ENCODE results near the gene DNM3. TPM values are rescaled to one million over a fixed set of nuclear protein-coding genes. Genes with fewer than 3 reads are reported as not detected.

Gene DNM3
- total RNA-seq, 1 experiment from 2014 or later: 0.11 TPM

DNA sequence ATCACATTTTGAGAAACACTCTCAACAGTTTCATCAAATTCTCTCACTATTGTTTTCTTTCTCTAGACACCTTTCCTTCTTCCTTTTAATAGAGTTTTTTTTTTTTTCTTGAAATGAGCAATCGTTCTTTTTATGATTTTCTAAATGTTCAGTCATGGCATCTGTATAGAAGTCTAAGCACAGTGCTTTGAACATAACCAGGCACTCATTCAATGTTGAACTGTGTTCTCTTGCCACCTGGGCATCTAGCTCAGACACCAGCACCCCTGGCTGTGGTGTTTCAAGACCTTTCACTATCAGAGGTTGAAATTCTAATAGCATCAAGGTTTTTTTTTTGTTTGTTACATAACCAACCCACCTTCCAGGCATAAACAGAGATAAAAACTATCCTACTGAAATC, 96.6 kb downstream of the DNM3 start:
- DNase-seq: no peak
- H3K9me3 ChIP-seq: no peaks in the 10 kb centered on the region
- Mint-ChIP-seq H3K4me1 (ENCODE audit: low read depth, unreplicated experiment) (no peaks in the 10 kb centered on the region), H3K9me3 (ENCODE audit: unreplicated experiment) (no peaks in the 10 kb centered on the region), H3K27ac (ENCODE audit: unreplicated experiment) (no peak overlapping the region), H3K36me3 (ENCODE audit: insufficient read depth, unreplicated experiment) (no peaks in the 10 kb centered on the region), H3K27me3 (ENCODE audit: insufficient read depth, unreplicated experiment) (peaks cover 5% of the 10 kb centered on the region), H3K4me3 (ENCODE audit: unreplicated experiment) (no peak overlapping the region)
- no TSS peak for BruUV-seq (replicated peaks)
- H3K27me3 ChIP-seq (replicated peaks; ENCODE audit: control insufficient read depth, insufficient read depth, low read length): no peaks in the 10 kb centered on the region
- ChIA-PET CTCF (no interaction called here), POLR2A (no interaction called here)
- no peaks in the 10 kb centered on the region for H3K4me1 ChIP-seq
- TF ChIP-seq, protein P1, sequence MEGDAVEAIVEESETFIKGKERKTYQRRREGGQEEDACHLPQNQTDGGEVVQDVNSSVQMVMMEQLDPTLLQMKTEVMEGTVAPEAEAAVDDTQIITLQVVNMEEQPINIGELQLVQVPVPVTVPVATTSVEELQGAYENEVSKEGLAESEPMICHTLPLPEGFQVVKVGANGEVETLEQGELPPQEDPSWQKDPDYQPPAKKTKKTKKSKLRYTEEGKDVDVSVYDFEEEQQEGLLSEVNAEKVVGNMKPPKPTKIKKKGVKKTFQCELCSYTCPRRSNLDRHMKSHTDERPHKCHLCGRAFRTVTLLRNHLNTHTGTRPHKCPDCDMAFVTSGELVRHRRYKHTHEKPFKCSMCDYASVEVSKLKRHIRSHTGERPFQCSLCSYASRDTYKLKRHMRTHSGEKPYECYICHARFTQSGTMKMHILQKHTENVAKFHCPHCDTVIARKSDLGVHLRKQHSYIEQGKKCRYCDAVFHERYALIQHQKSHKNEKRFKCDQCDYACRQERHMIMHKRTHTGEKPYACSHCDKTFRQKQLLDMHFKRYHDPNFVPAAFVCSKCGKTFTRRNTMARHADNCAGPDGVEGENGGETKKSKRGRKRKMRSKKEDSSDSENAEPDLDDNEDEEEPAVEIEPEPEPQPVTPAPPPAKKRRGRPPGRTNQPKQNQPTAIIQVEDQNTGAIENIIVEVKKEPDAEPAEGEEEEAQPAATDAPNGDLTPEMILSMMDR (IDR thresholded peaks at IDR 0.05; ENCODE audit: insufficient read depth in 1 of 2, low read depth in 1 of 2, low read length in 1 of 2, severe bottlenecking in 1 of 2, unreplicated experiment in 1 of 2): no peak
- H3K4me3 ChIP-seq (ENCODE audit: low read depth, low read length): no peak overlapping the region
- no peaks in the 10 kb centered on the region for H3K36me3 ChIP-seq (ENCODE audit: control insufficient read depth, insufficient read depth, low read length)
- intact Hi-C loops (cut with micrococcal nuclease; ENCODE audit: unreplicated experiment): no loop called here

DNA sequence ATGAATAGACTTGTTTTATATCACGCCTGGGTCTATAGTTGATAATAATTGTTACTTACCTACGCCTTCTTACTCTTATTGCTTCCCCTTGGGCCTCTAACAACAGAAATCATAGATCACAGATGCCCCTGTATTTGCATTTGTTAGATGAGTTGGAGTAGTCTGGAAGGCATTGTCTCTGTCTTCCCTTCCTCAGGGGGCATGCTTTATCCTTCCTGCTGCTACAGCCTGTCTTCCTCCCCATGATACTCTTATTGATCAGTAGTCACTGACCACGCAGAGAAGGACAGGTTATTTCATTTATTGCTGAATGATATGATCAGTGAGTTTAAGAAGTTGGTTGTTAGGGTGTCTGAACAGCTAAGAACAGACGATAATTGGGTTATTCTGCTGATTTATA, 98.4 kb downstream of the DNM3 start:
- ChIA-PET POLR2A (no interaction called here), CTCF (no interaction called here)
- Mint-ChIP-seq H3K4me3 (ENCODE audit: unreplicated experiment) (no peak overlapping the region), H3K4me1 (ENCODE audit: low read depth, unreplicated experiment) (no peaks in the 10 kb centered on the region), H3K36me3 (ENCODE audit: insufficient read depth, unreplicated experiment) (no peaks in the 10 kb centered on the region), H3K27ac (ENCODE audit: unreplicated experiment) (no peak overlapping the region), H3K27me3 (ENCODE audit: insufficient read depth, unreplicated experiment) (no peaks in the 10 kb centered on the region), H3K9me3 (ENCODE audit: unreplicated experiment) (no peaks in the 10 kb centered on the region)
- DNase-seq: no peak
- no peaks in the 10 kb centered on the region for H3K36me3 ChIP-seq (ENCODE audit: control insufficient read depth, insufficient read depth, low read length)
- intact Hi-C loops (cut with micrococcal nuclease; ENCODE audit: unreplicated experiment): no loop called here
- no peaks in the 10 kb centered on the region for H3K9me3 ChIP-seq
- H3K27me3 ChIP-seq (replicated peaks; ENCODE audit: control insufficient read depth, insufficient read depth, low read length): no peaks in the 10 kb centered on the region
- H3K4me3 ChIP-seq (ENCODE audit: low read depth, low read length): no peak overlapping the region
- H3K4me1 ChIP-seq: no peaks in the 10 kb centered on the region
- BruUV-seq (replicated peaks): no TSS peak
- TF ChIP-seq, protein P1 (IDR thresholded peaks at IDR 0.05; ENCODE audit: insufficient read depth in 1 of 2, low read depth in 1 of 2, low read length in 1 of 2, severe bottlenecking in 1 of 2, unreplicated experiment in 1 of 2): no peak

DNA sequence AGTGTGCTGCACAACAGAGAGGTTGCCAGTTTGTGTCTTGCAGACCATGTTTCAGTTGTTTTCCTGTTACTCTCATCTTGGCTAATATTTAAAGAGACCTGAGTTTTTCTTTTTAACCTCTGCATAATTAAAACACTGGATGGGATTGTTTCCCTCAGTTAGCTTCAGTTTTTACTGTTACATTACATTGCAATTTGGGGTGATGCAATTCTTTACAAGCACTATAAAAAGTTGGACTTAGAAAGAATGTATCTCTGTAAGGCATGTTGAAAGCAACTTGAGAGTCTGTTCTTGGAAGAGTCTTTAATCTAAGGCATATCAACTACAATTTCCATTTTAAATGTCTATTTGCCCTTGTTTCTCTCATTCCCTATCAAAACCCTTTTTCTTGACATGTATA, 99.1 kb downstream of the DNM3 start:
- Histone ChIP-seq H3K4me1 (no peaks in the 10 kb centered on the region), H3K9me3 (no peaks in the 10 kb centered on the region), H3K27me3 (replicated peaks; ENCODE audit: control insufficient read depth, insufficient read depth, low read length) (no peaks in the 10 kb centered on the region), H3K4me3 (ENCODE audit: low read depth, low read length) (no peak overlapping the region), H3K36me3 (ENCODE audit: control insufficient read depth, insufficient read depth, low read length) (no peaks in the 10 kb centered on the region)
- Mint-ChIP-seq H3K9me3 (ENCODE audit: unreplicated experiment) (no peaks in the 10 kb centered on the region), H3K27ac (ENCODE audit: unreplicated experiment) (no peak overlapping the region), H3K4me3 (ENCODE audit: unreplicated experiment) (no peak overlapping the region), H3K4me1 (ENCODE audit: low read depth, unreplicated experiment) (no peaks in the 10 kb centered on the region), H3K36me3 (ENCODE audit: insufficient read depth, unreplicated experiment) (no peaks in the 10 kb centered on the region), H3K27me3 (ENCODE audit: insufficient read depth, unreplicated experiment) (no peaks in the 10 kb centered on the region)
- TF ChIP-seq, protein P1 (IDR thresholded peaks at IDR 0.05; ENCODE audit: insufficient read depth in 1 of 2, low read depth in 1 of 2, low read length in 1 of 2, severe bottlenecking in 1 of 2, unreplicated experiment in 1 of 2): no peak
- POLR2A ChIA-PET: no interaction called here
- intact Hi-C loops (cut with micrococcal nuclease; ENCODE audit: unreplicated experiment): no loop called here
- no TSS peak for BruUV-seq (replicated peaks)
- CTCF ChIA-PET: no interaction called here
- no peak for DNase-seq

All from Caco-2 (cell line).